Endothelial cell of umbilical vein (primary cell): ENCODE measurements around the gene FUT7. TPM values are rescaled to one million over a fixed set of nuclear protein-coding genes. Genes with fewer than 3 reads are reported as not detected.

Experiments used
- BruUV-seq: library from RNA; stranded (reverse); fragments of 400-500 nt; replicated peaks from 2 replicates; lab custom pipeline; 2021; lab: Mats Ljungman, UMichigan
- CTCF ChIA-PET: fragments of 300-600, 350-600 bp; sonication (Branson Sonifier 250); formaldehyde crosslinking; loops from one replicate; lab custom pipeline; 2021; ENCODE audit warnings: antibody characterized with exemption, inconsistent platforms; lab: Charles Lee
- POLR2A ChIA-PET: fragments of 300-600, 350-600 bp; sonication (Branson Sonifier 250); formaldehyde crosslinking; loops from one replicate; lab custom pipeline; 2021; ENCODE audit warnings: antibody characterized with exemption, inconsistent platforms; lab: Charles Lee
- DNase-seq: peaks from one replicate; pipeline ENCODE4 v3.0.0-alpha.2; 2011; ENCODE audit warnings: low read depth, low spot score
- FAIRE-seq: peaks from 2 replicates; lab custom pipeline; 2011; peaks lifted over from hg19 to GRCh38; lab: Jason Lieb, UNC
- H2AFZ ChIP-seq: 2 replicates; pipeline ENCODE4 v1.6.0; 2012; ENCODE audit warnings: low read depth, low read length, control low read depth, inconsistent platforms
- H3K27ac ChIP-seq: 2 replicates; pipeline ENCODE4 v1.5.1; 2011; ENCODE audit warnings: low read depth, mild to moderate bottlenecking, control low read depth, low read length, moderate library complexity; ENCODE audit not compliant: insufficient read depth
- H3K27me3 ChIP-seq, 2 experiments: 2 replicates each; pipeline versions ENCODE4 v1.6.0 to v1.6.1; 2011; ENCODE audit warnings: low read length in 2 of 2, mixed read lengths in 1 of 2; ENCODE audit not compliant: control insufficient read depth in 2 of 2, insufficient read depth in 2 of 2
- H3K36me3 ChIP-seq, 2 experiments: 2 replicates in 1 of 2; 3 replicates in 1 of 2; pipeline ENCODE4 v1.5.1; 2011; ENCODE audit warnings: low read length in 2 of 2, mild to moderate bottlenecking in 1 of 2, moderate library complexity in 1 of 2; ENCODE audit not compliant: control insufficient read depth in 2 of 2, insufficient read depth in 2 of 2; ENCODE audit errors: extremely low read depth in 1 of 2
- H3K4me1 ChIP-seq: 3 replicates; pipeline ENCODE4 v1.5.1; 2011; ENCODE audit warnings: mild to moderate bottlenecking, low read length; ENCODE audit not compliant: control insufficient read depth, insufficient read depth; ENCODE audit errors: extremely low read depth
- H3K4me2 ChIP-seq: 2 replicates; pipeline ENCODE4 v1.6.1; 2011; ENCODE audit warnings: low read length, control low read depth, mixed read lengths; ENCODE audit not compliant: insufficient read depth
- H3K4me3 ChIP-seq, 3 experiments: fragments of 200-600 bp in 1 of 3; sonication (generic), shearing (Covaris generic) in 1 of 3; replicated peaks in 1 of 3; 2 replicates each; pipeline ENCODE4 v1.5.1; 2011 to 2016; ENCODE audit warnings: control low read depth in 3 of 3, low read length in 3 of 3, mild to moderate bottlenecking in 2 of 3, inconsistent platforms in 1 of 3, low read depth in 1 of 3, moderate library complexity in 1 of 3; ENCODE audit not compliant: insufficient read depth in 1 of 3
- H3K79me2 ChIP-seq: 2 replicates; pipeline ENCODE4 v1.6.0; 2012; ENCODE audit warnings: low read length, inconsistent platforms; ENCODE audit not compliant: control insufficient read depth, insufficient read depth
- H3K9ac ChIP-seq: replicated peaks from 2 replicates; pipeline ENCODE3; 2011; ENCODE audit warnings: low read length, control low read depth; ENCODE audit not compliant: insufficient read depth; ENCODE audit errors: extremely low read depth
- H3K9me1 ChIP-seq: replicated peaks from 3 replicates; pipeline ENCODE4 v1.6.0; 2011; ENCODE audit warnings: mild to moderate bottlenecking, low read length; ENCODE audit not compliant: control insufficient read depth, insufficient read depth; ENCODE audit errors: extremely low read depth
- H3K9me3 ChIP-seq: replicated peaks from 2 replicates; pipeline ENCODE4 v1.5.1; 2012; ENCODE audit warnings: low read length, inconsistent platforms; ENCODE audit not compliant: control insufficient read depth, insufficient read depth
- H4K20me1 ChIP-seq: replicated peaks from 2 replicates; pipeline ENCODE3; 2011; ENCODE audit warnings: mild to moderate bottlenecking, low read length; ENCODE audit not compliant: control insufficient read depth, insufficient read depth; ENCODE audit errors: extremely low read depth
- CTCF ChIP-seq, 2 donors: IDR thresholded peaks; 1 replicate in 1 of 2; 2 replicates in 1 of 2; pipeline ENCODE4 v1.5.1; 2011; ENCODE audit warnings: low read length in 2 of 2, mild to moderate bottlenecking in 2 of 2, moderate library complexity in 2 of 2, control low read depth in 1 of 2, inconsistent platforms in 1 of 2, low read depth in 1 of 2; ENCODE audit not compliant: insufficient read depth in 1 of 2; ENCODE audit errors: extremely low read depth in 1 of 2
- EZH2 ChIP-seq: IDR thresholded peaks from 2 replicates; pipeline ENCODE4 v1.6.1; 2012; ENCODE audit warnings: borderline replicate concordance, low read depth, mild to moderate bottlenecking, moderate library complexity, low read length, inconsistent platforms; ENCODE audit not compliant: severe bottlenecking
- FOS ChIP-seq: IDR thresholded peaks from 2 replicates; pipeline ENCODE4 v1.6.1; 2011; ENCODE audit warnings: mild to moderate bottlenecking, low read length, moderate library complexity, borderline replicate concordance; ENCODE audit not compliant: insufficient read depth
- GATA2 ChIP-seq: IDR thresholded peaks from 2 replicates; pipeline ENCODE4 v1.7.0; 2011; ENCODE audit warnings: low read depth, mild to moderate bottlenecking, moderate library complexity, mixed read lengths, low read length; ENCODE audit not compliant: insufficient read length, insufficient read depth
- JUN ChIP-seq: IDR thresholded peaks from 2 replicates; pipeline ENCODE4 v1.6.1; 2011; ENCODE audit warnings: borderline replicate concordance, low read depth; ENCODE audit not compliant: insufficient read length, insufficient read depth
- MYC ChIP-seq: IDR thresholded peaks from one replicate; pipeline ENCODE4 v1.6.1; 2011; ENCODE audit warnings: mild to moderate bottlenecking, low read depth, low read length
- POLR2A ChIP-seq: IDR thresholded peaks from 2 replicates; pipeline ENCODE4 v1.6.1; 2012; ENCODE audit warnings: low read depth, mild to moderate bottlenecking, control low read depth, low read length
- POLR2AphosphoS5 ChIP-seq: IDR thresholded peaks from 2 replicates; pipeline ENCODE4 v1.6.1; 2012; ENCODE audit warnings: low read depth, mild to moderate bottlenecking, control low read depth, low read length, moderate library complexity; ENCODE audit not compliant: insufficient read depth
- dilution Hi-C: fragments of 300-500 bp; cut with MboI; formaldehyde crosslinking; loops from one replicate; pipeline ENCODE4 v1.15.0; 2019; ENCODE audit warnings: low sequenced_read_pairs; ENCODE audit not compliant: extremely low pct_ligation_motif_present
- intact Hi-C: fragments of 100-400 bp; cut with micrococcal nuclease; formaldehyde crosslinking; loops from one replicate; pipeline ENCODE4 v1.10.0; 2022
- polyA plus RNA-seq, 4 experiments: library from polyadenylated mRNA; depleted of rRNA in 3 of 4; stranded (reverse) in 3 of 4; unstranded in 1 of 4; fragments of >200 nt; gene quantifications; 2 replicates each; pipeline versions ENCODE4 v1.2.1 to v1.2.3, GENCODE V29; 2011 to 2012; ENCODE audit warnings: missing spikeins in 1 of 4
- total RNA-seq: library from RNA; stranded (reverse); gene quantifications from 2 replicates; pipeline ENCODE4 v1.2.3, GENCODE V29; 2021
- TF ChIP-seq, protein P1 (sequence below): IDR thresholded peaks from 2 replicates; pipeline ENCODE4 v1.6.1; 2011; ENCODE audit not compliant: insufficient read depth, insufficient read length

The FUT7 gene
- total and polyA plus RNA-seq, 2 donors (not counting 3 experiments of a cell fraction or from before 2014, with no cell fraction given) = not detected

GRCh38 chr9:137048655-137049543, 17.0 kb upstream of the FUT7 start:
- no peak overlapping the region for H3K9ac ChIP-seq
- H3K27me3 ChIP-seq = peaks cover 8 to 16% of the 10 kb centered on the region in 2 experiments
- H3K4me3 ChIP-seq = no peak overlapping the region
- H3K9me1 ChIP-seq = no peaks in the 10 kb centered on the region
- dilution Hi-C loops = no loop called here
- no peak overlapping the region for H2AFZ ChIP-seq
- no TSS peak for BruUV-seq
- intact Hi-C loops = no loop called here
- no peak overlapping the region for H3K27ac ChIP-seq
- H3K36me3 ChIP-seq = no peaks in the 10 kb centered on the region
- H4K20me1 ChIP-seq = no peaks in the 10 kb centered on the region
- FAIRE-seq (no peak), DNase-seq (no peak)
- peaks cover 16% of the 10 kb centered on the region for H3K79me2 ChIP-seq
- H3K4me2 ChIP-seq = no peak overlapping the region
- no peak for TF ChIP-seq MYC
- no peak for TF ChIP-seq JUN
- TF ChIP-seq GATA2 = no peak
- no peak for TF ChIP-seq POLR2A
- no peak for TF ChIP-seq CTCF (IDR thresholded peaks at IDR 0.05; ENCODE audit: extremely low read depth in 1 of 2, insufficient read depth in 1 of 2, low read depth in 1 of 2, low read length in 2 of 2)
- TF ChIP-seq POLR2AphosphoS5 = no peak
- TF ChIP-seq, protein P1, sequence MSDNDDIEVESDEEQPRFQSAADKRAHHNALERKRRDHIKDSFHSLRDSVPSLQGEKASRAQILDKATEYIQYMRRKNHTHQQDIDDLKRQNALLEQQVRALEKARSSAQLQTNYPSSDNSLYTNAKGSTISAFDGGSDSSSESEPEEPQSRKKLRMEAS = no peak
- TF ChIP-seq EZH2 = no peak
- no peak for TF ChIP-seq FOS
- POLR2A ChIA-PET = no interaction called here
- no peaks in the 10 kb centered on the region for H3K9me3 ChIP-seq
- peaks cover 18% of the 10 kb centered on the region for H3K4me1 ChIP-seq
- CTCF ChIA-PET = interaction anchor here (0.8 to 4.7 kb wide), 11 partner anchors 9 to 242 kb away, joined by 3 to 152 read pairs (median 6); partner anchors contain the start of genes FUT7, RABL6, RNF224 and SAPCD2
